GM18505 (cell line): ENCODE results near the gene ARSK.
A peak's percentile ranks its signal among the peaks of the same experiment; 100 is the strongest.

ENCODE experiments used
- ATAC-seq: cut with Tn5 transposase; IDR thresholded peaks from one replicate; pipeline ENCODE4 v1.9.1; 2021; ENCODE audit not compliant: unreplicated experiment
- POLR2A ChIP-seq: IDR thresholded peaks from 4 replicates; pipeline ENCODE4 v1.6.1; 2011; ENCODE audit warnings: borderline replicate concordance; ENCODE audit not compliant: insufficient read depth, insufficient read length; ENCODE audit errors: extremely low read depth

ARSK gene

DNA sequence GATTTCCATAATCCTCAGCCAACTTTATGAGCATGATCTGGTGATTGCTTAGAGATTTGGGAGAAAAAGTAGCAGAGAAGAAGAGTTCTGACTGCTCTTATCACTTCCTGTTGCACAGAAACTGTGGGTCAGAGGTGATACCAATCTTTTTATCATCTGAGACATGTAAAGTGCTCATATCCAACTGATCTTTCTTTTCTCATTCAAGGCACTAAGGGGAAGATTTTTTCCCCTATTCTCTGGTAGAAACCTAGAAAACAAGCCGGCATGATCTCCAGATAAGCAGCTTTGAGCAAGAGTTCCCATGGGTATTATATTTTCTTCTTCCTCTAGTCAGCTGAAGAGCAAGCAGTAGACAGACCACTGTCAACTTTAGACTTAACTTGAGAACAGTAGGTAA lies 36.0 kb downstream of the ARSK start:
- ATAC-seq = no peak
- no peak for TF ChIP-seq POLR2A

DNA sequence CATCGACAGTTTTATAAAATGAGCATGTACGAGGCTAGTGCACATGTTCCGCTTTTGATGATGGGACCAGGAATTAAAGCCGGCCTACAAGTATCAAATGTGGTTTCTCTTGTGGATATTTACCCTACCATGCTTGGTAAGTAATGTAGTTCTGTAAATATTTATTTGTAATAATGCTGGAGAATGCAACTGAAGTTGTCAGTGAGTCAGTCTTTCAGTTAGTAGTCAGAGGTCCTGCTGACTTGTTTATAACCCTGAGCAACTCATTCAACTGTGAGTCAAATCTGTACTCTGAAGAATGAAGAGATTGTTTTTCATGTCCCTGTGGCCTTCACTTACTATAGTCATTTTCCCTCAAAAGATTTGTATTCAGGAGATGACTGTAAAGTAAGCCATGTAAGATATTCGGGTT lies 36.6 kb downstream of the ARSK start:
- TF ChIP-seq POLR2A = no peak
- ATAC-seq = peak; percentile 85

DNA sequence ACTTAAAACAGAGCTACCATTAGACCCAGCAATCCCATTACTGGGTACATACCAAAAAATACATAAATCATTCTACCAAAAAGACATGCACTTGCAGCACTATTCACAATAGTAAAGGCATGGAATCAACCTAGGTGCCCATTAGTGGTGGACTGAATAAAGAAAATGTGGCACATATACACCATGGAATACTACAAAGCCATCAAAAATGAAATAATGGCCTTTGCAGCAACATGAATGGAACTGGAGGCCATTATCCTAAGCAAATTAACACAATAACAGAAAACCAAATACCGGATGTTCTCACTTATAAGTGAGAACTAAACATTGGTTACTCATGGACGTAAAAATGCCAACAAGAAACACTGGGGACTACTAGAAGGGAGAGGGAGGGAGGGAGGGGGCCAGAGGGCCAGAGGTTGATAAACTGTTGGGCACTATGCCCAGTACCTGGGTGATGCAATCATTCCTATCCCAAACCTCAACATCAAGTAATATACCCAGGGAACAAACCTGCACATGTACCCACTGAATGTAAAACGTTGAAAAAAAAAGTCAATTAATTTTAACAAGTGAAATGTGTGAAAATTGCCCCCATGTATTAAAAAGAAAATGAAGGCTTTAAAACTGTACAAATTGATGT lies 40.5 kb downstream of the ARSK start:
- ATAC-seq = no peak
- no peak for TF ChIP-seq POLR2A

DNA sequence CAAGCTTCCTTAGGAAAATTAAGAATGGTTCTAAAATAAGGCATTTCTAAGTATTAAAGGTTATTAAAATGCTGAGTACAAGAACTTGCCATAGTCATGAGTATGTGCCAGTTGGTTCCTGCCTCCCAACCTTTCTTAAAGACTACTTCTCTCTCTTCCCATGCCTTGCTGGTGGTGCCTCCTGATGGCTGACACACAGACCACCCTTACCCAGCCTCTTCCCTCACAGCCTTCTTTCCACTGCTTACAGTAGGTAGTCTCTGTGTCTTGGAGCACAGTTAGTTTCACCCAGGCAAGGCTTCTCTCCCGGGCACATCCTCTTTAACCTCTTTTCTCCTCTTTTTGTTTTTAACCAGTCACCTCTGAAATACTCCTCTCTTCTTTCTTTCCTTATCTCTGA lies 44.4 kb downstream of the ARSK start:
- no peak for TF ChIP-seq POLR2A
- no peak for ATAC-seq

DNA sequence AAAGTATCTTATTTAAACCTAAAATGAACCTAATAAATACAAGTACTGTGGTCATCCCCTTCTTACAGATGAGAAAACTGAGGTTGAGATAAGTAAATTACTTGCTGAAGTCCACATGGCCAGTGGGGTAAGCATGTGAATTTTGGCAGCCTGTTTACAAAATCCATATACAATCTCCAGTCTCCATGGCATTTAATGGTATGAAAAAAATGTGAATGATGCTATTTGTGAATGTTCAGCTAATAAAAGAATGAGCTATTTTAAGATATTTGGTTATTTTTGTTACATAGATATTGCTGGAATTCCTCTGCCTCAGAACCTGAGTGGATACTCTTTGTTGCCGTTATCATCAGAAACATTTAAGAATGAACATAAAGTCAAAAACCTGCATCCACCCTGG lies 45.7 kb downstream of the ARSK start:
- TF ChIP-seq POLR2A = no peak
- no peak for ATAC-seq

DNA sequence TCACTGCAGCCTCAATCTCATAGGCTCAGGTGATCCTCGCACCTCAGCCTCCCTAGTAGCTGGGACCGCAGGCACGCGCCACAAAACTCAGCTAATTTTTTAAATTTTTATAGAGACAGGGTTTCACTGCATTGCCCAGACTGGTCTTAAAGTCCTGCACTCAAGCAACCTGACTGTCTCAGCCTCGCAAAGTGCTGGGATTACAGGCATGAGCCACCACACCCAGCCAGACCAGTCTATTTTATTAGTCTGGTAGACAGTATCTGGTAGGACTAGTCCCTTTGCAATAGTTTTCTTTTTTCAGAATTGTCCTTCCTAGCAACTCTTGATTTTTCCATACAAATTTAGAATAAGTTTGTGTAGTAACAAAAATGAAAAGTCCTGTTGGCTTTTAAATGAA lies 50.9 kb downstream of the ARSK start:
- no peak for TF ChIP-seq POLR2A
- ATAC-seq = no peak

DNA sequence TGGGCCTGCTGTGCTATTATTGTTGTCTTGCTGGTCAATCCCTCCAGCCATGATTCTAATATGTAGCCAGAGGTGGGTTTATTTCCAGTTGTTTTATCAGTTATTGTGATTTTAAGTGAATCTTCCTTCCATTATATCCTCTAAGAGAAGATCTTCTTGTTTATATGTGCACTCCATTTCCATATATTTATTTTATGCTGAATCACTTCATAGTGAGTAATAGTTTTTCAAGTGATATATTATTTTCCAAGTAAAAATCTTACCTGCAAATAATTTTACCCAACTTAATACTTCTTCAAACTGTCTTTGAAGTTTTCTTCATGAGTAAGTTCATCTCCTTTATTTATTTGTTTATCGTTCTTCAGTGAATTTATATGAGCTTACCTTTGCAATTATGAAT lies 51.5 kb downstream of the ARSK start:
- no peak for ATAC-seq
- no peak for TF ChIP-seq POLR2A

DNA sequence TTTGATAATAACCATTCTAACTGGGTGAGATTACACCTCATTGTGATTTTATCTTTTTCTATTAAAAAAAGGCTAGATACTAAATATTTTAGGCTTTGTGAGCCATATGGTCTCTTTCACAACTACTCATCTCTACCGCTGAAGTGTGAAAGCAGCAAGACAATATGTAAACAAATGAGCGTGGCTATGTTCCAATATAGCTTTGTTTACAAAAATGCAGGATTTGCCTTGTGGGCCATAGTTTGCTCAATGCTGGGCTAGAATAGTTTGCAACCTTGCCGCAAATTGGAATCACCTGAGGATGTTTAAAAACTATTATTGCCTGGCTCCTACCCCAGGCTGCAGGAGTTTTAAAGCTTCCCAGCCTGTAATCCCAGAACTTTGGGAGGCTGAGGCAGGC lies 54.8 kb downstream of the ARSK start:
- no peak for ATAC-seq
- no peak for TF ChIP-seq POLR2A

DNA sequence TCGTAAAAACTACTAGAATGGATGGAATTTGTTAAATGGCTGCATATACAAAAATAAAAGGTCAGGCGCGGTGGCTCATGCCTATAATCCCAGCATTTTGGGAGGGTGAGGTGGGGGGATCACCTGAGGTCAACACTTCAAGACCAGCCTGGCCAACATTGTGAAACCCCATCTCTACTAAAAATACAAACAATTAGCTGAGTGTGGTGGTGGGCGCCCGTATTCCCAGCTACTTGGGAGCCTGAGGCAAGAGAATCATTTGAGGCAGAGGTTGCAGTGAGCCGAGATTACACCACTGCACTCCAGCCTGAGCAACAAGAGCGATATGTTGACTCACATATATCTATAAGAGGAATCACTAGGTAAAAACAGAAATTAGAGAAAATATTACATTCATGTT lies 55.6 kb downstream of the ARSK start:
- TF ChIP-seq POLR2A = no peak
- ATAC-seq = no peak

DNA sequence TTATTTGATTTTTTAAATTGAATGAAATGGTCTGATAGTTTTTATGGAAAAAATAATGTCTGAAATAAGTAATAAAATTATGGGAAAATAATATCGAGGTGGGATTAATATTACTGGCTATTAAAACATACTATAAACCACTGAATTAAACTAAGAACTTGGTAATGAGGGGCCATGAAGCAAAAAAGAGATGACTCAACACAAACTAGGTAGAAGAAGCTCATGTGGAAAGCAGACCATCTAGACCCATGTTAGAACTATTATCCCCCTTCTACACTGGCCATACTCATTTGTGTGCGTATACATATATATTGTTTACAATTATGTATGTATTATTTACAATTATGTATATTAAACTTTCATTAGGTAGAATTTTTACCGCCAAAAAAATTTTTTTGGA lies 56.5 kb downstream of the ARSK start:
- no peak for TF ChIP-seq POLR2A
- no peak for ATAC-seq

DNA sequence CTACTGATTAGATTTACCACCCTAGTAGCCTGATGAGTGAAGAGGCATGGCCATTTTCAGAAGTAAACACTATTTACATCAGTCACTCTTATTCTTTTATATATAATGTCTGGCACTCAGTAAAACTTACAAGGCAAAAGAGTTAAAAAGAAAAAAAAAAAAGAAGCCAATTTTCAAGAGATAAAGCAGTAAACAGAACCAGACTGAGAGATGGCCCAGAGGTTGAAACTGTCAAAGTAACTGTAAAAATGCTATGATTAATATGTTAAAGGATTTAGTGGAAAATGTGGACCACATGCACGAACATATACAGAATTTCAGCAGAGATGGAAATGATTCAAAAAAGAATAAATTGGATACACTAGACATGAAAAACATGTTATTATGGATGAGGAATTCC lies 58.6 kb downstream of the ARSK start:
- TF ChIP-seq POLR2A = no peak

DNA sequence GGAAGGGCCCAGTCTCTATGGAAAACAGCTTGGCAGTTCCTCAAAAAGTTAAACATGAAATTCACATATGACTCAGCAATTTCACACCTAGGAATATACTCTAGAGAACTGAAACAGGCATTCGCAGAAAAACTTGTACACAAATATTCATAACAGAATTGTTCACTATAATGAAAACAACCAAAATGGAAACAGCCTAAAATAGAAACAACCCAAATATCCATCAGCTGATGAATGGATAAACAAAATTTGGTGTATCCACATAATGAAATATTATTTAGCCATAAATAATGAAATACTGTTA lies 60.2 kb downstream of the ARSK start:
- peak; percentile 55 for ATAC-seq
- no peak for TF ChIP-seq POLR2A

More for the DNA sequence above, 58.6 kb downstream of the ARSK start:
- ATAC-seq = no peak

DNA sequence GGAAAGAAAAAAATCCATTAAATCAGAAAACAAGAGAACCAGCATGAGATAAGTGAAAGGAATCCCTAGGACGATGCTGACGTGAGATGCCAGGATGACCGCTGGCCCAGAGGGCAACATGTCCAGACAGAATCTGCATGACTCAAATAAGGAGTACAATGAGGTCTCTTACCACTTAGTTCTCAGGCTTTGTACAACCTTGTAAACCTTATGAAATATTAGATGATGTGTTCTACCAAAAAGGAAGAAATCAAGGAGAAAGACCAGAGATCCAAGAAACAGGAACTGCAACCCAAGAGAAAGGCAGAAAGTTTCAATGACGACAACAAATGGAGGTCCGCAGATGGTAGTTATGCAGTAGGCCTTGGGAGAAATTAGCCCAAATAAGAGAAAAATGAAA lies 62.2 kb downstream of the ARSK start:
- TF ChIP-seq POLR2A = no peak
- no peak for ATAC-seq

DNA sequence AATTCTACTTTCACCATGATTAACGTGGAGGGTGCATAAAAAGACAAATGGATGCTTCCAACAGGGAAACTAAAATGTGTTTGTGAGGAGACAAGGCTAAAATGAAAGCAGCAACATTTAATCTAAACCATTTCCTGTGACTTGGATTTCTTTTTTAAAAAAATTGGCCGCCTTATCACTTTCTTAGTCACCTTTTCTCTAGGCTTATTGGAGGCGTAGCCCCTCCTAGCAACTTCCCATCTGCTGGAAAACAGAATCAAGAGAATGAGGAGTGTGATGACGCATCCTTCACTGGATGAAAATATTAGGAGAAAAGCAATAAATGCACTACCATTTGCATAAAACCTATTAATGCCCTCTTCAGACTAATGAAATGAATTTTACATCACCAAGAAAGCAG lies 64.2 kb downstream of the ARSK start:
- no peak for ATAC-seq
- no peak for TF ChIP-seq POLR2A

DNA sequence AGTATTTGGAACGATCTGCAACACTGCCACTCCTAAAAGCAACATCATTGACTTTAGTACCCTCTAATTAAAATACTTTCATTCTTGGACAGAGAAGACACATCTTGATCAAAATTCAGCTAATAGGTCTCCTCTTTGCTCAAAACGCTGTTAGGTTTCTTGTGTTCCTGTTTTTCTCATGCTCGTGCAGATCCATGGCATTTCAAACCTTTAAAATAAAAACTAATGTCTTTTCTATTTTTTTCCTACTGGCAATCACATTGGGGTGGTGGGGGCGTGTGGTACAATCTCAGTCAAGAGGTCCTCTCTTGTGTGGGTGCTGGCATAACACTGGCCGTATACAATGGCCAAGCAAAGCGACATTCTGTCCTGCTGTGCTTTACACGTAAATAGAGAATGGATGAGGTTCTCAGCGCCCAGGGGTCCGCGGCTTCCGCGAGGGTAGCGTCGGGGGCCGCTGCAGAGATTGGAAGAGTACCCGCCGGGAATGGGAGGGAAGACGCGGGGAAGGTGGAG lies 64.7 kb downstream of the ARSK start:
- ATAC-seq = no peak

DNA sequence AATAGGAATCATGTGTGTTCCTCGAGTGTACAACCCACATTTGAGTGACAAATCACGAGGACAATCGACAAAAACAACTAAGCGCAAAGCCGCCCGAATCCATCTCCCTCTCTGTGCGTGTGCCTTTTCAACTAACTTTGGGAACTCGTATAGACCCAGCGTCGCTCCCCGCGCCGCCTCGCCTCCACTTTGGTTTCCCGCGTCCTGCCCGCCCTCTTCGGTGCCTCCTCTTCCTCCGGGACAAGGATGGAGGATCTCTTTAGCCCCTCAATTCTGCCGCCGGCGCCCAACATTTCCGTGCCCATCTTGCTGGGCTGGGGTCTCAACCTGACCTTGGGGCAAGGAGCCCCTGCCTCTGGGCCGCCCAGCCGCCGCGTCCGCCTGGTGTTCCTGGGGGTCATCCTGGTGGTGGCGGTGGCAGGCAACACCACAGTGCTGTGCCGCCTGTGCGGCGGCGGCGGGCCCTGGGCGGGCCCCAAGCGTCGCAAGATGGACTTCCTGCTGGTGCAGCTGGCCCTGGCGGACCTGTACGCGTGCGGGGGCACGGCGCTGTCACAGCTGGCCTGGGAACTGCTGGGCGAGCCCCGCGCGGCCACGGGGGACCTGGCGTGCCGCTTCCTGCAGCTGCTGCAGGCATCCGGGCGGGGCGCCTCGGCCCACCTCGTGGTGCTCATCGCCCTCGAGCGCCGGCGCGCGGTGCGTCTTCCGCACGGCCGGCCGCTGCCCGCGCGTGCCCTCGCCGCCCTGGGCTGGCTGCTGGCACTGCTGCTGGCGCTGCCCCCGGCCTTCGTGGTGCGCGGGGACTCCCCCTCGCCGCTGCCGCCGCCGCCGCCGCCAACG lies 65.3 kb downstream of the ARSK start, which contains the start of gene GPR150:
Gene GPR150, plus strand, starts transcription at position 58 of the 840 bp plus-strand sequence. Its CDS starts 189 bp downstream, at position 247.
- TF ChIP-seq POLR2A = peak; percentile 55
- peak; percentile 77 for ATAC-seq

More for the DNA sequence above, 64.7 kb downstream of the ARSK start:
- TF ChIP-seq POLR2A = no peak
